Measurements from ENCODE around the gene PKIG.

DNA sequence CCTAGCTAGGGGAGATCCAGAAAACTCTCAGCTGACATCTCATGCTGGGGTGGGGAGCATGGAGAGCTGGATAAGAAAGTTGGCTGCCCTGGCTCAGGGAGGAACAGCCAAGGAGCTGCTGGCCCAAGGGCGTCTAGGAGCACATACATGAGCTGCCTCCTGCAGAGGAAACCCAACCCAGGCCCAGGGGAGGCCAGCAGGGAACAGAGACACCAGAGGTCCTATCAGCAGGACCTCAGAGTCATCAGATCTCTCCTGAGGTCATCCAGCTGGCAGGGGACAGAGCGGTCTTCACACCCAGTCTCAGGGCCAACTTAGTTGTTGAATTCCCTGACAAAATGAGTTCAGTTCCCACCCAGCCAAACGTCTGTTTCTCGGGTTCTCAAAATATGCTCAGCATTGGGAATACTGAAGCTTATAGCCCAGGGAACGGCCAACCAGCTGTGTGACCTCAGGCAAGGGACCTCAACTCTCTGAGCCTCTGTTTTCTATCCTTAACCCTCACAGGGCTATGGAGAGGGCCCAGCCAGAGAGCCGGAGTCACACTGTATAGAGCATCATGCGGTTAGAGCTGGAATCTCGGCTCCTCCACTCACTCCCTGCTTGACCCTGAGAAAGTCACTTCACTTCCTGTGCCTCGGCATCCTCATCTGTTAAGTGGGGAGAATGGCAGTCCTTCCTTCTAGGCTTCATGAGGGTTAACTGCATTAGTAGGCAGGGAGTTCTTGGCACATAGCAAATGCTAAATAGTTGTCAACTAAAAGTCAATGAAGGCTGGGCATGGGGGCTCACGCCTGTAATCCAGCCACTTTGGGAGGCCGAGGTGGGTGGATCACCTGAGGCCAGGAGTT is 55.4 kb downstream of the PKIG start:
- TF ChIP-seq, protein P1, sequence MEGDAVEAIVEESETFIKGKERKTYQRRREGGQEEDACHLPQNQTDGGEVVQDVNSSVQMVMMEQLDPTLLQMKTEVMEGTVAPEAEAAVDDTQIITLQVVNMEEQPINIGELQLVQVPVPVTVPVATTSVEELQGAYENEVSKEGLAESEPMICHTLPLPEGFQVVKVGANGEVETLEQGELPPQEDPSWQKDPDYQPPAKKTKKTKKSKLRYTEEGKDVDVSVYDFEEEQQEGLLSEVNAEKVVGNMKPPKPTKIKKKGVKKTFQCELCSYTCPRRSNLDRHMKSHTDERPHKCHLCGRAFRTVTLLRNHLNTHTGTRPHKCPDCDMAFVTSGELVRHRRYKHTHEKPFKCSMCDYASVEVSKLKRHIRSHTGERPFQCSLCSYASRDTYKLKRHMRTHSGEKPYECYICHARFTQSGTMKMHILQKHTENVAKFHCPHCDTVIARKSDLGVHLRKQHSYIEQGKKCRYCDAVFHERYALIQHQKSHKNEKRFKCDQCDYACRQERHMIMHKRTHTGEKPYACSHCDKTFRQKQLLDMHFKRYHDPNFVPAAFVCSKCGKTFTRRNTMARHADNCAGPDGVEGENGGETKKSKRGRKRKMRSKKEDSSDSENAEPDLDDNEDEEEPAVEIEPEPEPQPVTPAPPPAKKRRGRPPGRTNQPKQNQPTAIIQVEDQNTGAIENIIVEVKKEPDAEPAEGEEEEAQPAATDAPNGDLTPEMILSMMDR (IDR thresholded peaks at IDR 0.05; ENCODE audit: borderline replicate concordance, extremely low read depth, low read length, poor library complexity, severe bottlenecking), result no peak
- no peak for TF ChIP-seq EZH2 (IDR thresholded peaks at IDR 0.05; ENCODE audit: borderline replicate concordance, low read depth, low read length, severe bottlenecking)
